GM12878 (cell line): ENCODE data around the gene STBD1. TPM values are rescaled to one million over a fixed set of nuclear protein-coding genes. Genes with fewer than 3 reads are reported as not detected.
A peak's percentile ranks its signal among the peaks of the same experiment; 100 is the strongest.

Experiments used
- ATAC-seq: fragments of 200-7000 bp; cut with Tn5 transposase; 3 replicates; pipeline ENCODE4 v1.9.1; 2020; ENCODE audit warnings: mild to moderate bottlenecking, moderate library complexity
- BruUV-seq: library from RNA; stranded (reverse); fragments of 400-500 nt; replicated peaks from 2 replicates; lab custom pipeline; 2021; lab: Mats Ljungman, UMichigan
- CTCF ChIA-PET: fragments of 300-600 bp; sonication (Branson Sonifier 250); formaldehyde crosslinking; extraction: SDS; loops from one replicate; lab custom pipeline; 2021; ENCODE audit warnings: inconsistent platforms; lab: Yijun Ruan, JAX
- POLR2A ChIA-PET: fragments of 350-600 bp; formaldehyde crosslinking; extraction: SDS; loops from one replicate; lab custom pipeline; 2021; ENCODE audit warnings: inconsistent platforms; lab: Charles Lee
- RAD21 ChIA-PET: fragments of 300-600 bp; sonication (Branson Sonifier 250); formaldehyde crosslinking; loops from one replicate; lab custom pipeline; 2023; ENCODE audit warnings: antibody characterized with exemption; ENCODE audit not compliant: unreplicated experiment; lab: Charles Lee
- SMC1A ChIA-PET: fragments of 300-600 bp; sonication (Branson Sonifier 250); formaldehyde crosslinking; loops from one replicate; lab custom pipeline; 2023; ENCODE audit not compliant: unreplicated experiment, uncharacterized antibody; lab: Charles Lee
- DNase-seq: peaks from one replicate; pipeline ENCODE4 v3.0.0-alpha.2; 2011; ENCODE audit warnings: low read depth, low spot score
- FAIRE-seq: peaks from 3 replicates; lab custom pipeline; 2011; peaks lifted over from hg19 to GRCh38; lab: Jason Lieb, UNC
- H2AFZ ChIP-seq: 2 replicates; pipeline ENCODE4 v1.6.0; 2011; ENCODE audit warnings: low read depth, low read length, control low read depth; ENCODE audit not compliant: control insufficient read depth
- H3K27ac ChIP-seq: 2 replicates; pipeline ENCODE4 v1.5.1; 2011; ENCODE audit warnings: control low read depth; ENCODE audit not compliant: control insufficient read depth, insufficient read depth
- H3K27me3 ChIP-seq, 2 experiments: replicated peaks in 1 of 2; 2 replicates each; pipeline versions ENCODE4 v1.6.0 to v1.6.1; 2011; ENCODE audit warnings: low read length in 1 of 2; ENCODE audit not compliant: control insufficient read depth in 2 of 2, insufficient read depth in 2 of 2
- H3K36me3 ChIP-seq, 2 experiments: 2 replicates each; pipeline ENCODE4 v1.5.1; 2011; ENCODE audit warnings: low read length in 1 of 2; ENCODE audit not compliant: control insufficient read depth in 2 of 2, insufficient read depth in 2 of 2
- H3K4me1 ChIP-seq: 2 replicates; pipeline ENCODE4 v1.6.1; 2011; ENCODE audit warnings: mild to moderate bottlenecking, low read length, moderate library complexity, mixed read lengths; ENCODE audit not compliant: control insufficient read depth, insufficient read depth
- H3K4me2 ChIP-seq: 2 replicates; pipeline ENCODE4 v1.6.0; 2011; ENCODE audit warnings: control low read depth; ENCODE audit not compliant: control insufficient read depth, insufficient read depth
- H3K4me3 ChIP-seq: fragments of 200-600 bp; sonication (generic); 2 replicates; pipeline ENCODE4 v1.5.1; 2016
- H3K79me2 ChIP-seq: 2 replicates; pipeline ENCODE4 v1.6.0; 2011; ENCODE audit warnings: low read length; ENCODE audit not compliant: control insufficient read depth, insufficient read depth
- H3K9ac ChIP-seq: 2 replicates; pipeline ENCODE4 v1.8.0; 2011; ENCODE audit warnings: low read length, control low read depth, mixed read lengths; ENCODE audit not compliant: control insufficient read depth, insufficient read depth
- H3K9me3 ChIP-seq: replicated peaks from 3 replicates; pipeline ENCODE4 v1.5.1; 2011; ENCODE audit warnings: mild to moderate bottlenecking, low read length; ENCODE audit not compliant: control insufficient read depth, insufficient read depth
- H4K20me1 ChIP-seq: 2 replicates; pipeline ENCODE4 v1.6.0; 2011; ENCODE audit not compliant: control insufficient read depth, insufficient read depth
- BACH1 ChIP-seq: fragments of 450-650 bp; IDR thresholded peaks from 2 replicates; pipeline ENCODE4 v1.6.1; 2017; ENCODE audit warnings: mild to moderate bottlenecking, borderline replicate concordance
- DPF2 ChIP-seq: fragments of 450-650 bp; IDR thresholded peaks from 2 replicates; pipeline ENCODE4 v1.6.1; 2017; ENCODE audit warnings: mild to moderate bottlenecking
- E2F4 ChIP-seq: IDR thresholded peaks from 2 replicates; pipeline ENCODE4 v1.6.1; 2012; ENCODE audit warnings: low read depth, low read length, improper control_type of control experiment
- NFIC ChIP-seq: IDR thresholded peaks from 2 replicates; pipeline ENCODE4 v1.6.1; 2012; ENCODE audit warnings: low read depth, mild to moderate bottlenecking, inconsistent platforms, low read length, moderate library complexity
- RUNX3 ChIP-seq: IDR thresholded peaks from 2 replicates; pipeline ENCODE4 v1.6.1; 2012; ENCODE audit warnings: low read length, inconsistent platforms
- SPI1 ChIP-seq: IDR thresholded peaks from 2 replicates; pipeline ENCODE4 v1.6.1; 2011; ENCODE audit warnings: low read depth, mild to moderate bottlenecking, low read length, moderate library complexity, borderline replicate concordance; ENCODE audit not compliant: insufficient read depth
- WGBS: methylation state at CpG from one replicate; pipeline ENCODE4 v1.1.6; 2016; ENCODE audit warnings: low lambda C conversion rate; ENCODE audit not compliant: insufficient replicate concordance, insufficient coverage; ENCODE audit errors: missing lambda C conversion rate; 5-methylcytosine and 5-hydroxymethylcytosine counted together
- in situ Hi-C: fragments of 300-500 bp; cut with MboI; formaldehyde crosslinking; loops from 9 replicates; pipeline ENCODE4 v1.14.3; 2018; ENCODE audit warnings: mixed read lengths
- intact Hi-C: fragments of 100-400 bp; cut with micrococcal nuclease; formaldehyde crosslinking; loops from one replicate; pipeline ENCODE4 v1.14.2; 2022; ENCODE audit not compliant: unreplicated experiment
- polyA plus RNA-seq, 11 experiments: library from polyadenylated mRNA; depleted of rRNA in 4 of 11; unstranded in 6 of 11; stranded (reverse) in 5 of 11; fragments of >200 nt; fragmentation: Nextera tagmentation in 4 of 11; fragmentation: Illumina TruSeq in 1 of 11; extraction: Ambion mirVana in 4 of 11; extraction: Trizol in 1 of 11; gene quantifications; 1 replicate in 1 of 11; 2 replicates in 10 of 11; pipeline versions ENCODE4 v1.2.1 to v1.2.3, GENCODE V29; 2011 to 2016; ENCODE audit warnings: inconsistent platforms in 2 of 11, missing spikeins in 2 of 11, low read depth in 1 of 11
- total RNA-seq, 4 experiments: library from RNA; depleted of rRNA in 3 of 4; stranded (reverse); fragments of >200 nt in 3 of 4; fragmentation: Illumina TruSeq in 1 of 4; extraction: Trizol in 1 of 4; gene quantifications; 2 replicates each; pipeline versions ENCODE4 v1.2.1 to v1.2.3, GENCODE V29; 2013 to 2021

The STBD1 gene
- total and polyA plus RNA-seq, 10 of the 15 experiments (the other 5 are each of a cell fraction or from before 2014, with no cell fraction given): 0.04 to 0.10 (median 0.05) TPM; not detected in 7

DNA sequence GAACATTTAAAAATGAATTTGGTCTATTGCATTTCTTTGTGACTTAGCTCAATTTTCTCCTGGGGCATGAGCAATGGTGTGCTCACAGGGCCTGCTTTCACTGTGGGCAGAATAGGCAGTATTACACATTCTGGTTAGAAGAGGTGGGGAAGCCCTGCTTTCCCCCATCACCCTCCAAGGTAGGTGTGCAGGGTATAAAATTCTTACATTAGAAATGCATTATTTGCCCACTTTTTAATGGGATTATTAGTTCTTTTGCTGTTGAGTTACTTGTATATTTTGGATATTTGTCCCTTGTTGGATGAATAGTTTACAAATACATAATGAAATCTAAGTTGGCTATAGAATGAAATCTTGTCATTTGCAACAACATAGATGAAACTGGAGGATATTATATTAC, 8.3 kb upstream of the STBD1 start (continued):
- TF ChIP-seq E2F4: no peak
- TF ChIP-seq NFIC: no peak
- TF ChIP-seq RUNX3: no peak
- TF ChIP-seq DPF2: no peak

DNA sequence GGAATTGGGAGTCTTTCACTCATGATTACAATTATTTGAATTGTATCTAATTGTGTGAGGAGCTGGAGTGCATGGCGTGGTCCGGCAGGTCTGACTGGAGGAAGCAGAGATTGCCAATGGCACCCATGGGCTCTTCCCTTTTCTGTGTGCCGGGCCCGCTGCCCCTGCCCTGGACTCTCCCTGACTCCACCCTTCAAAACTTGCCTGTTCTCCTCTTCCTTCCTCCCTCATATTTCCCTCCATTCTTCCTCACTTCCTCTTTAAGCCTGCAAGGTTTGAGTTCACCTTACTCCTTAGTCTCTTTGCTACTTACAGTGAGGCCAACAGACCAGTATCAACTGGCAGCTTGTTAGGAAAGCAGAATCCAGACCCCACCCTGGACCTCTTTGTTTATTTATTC, 6.5 kb upstream of the STBD1 start:
- RAD21 ChIA-PET: no interaction called here
- WGBS: 75% methylated on average over 4 of the region's 4 CpGs
- TF ChIP-seq SPI1: peak; percentile 33; the same call in 1 of the 2 replicates
- TF ChIP-seq BACH1: no peak

More for the DNA sequence above, 6.5 kb upstream of the STBD1 start:
- Histone ChIP-seq H2AFZ (no peak overlapping the region), H3K9ac (no peak overlapping the region), H3K4me3 (no peak overlapping the region), H3K27me3 (peaks cover 0 to under 1% of the 10 kb centered on the region in 2 experiments; a peak in 2 of 4 replicates), H4K20me1 (no peaks in the 10 kb centered on the region), H3K9me3 (peaks cover 19% of the 10 kb centered on the region), H3K79me2 (no peaks in the 10 kb centered on the region), H3K4me2 (no peak overlapping the region), H3K4me1 (peaks cover 19% of the 10 kb centered on the region), H3K27ac (no peak overlapping the region), H3K36me3 (no peaks in the 10 kb centered on the region)
- intact Hi-C loops: no loop called here
- ChIA-PET POLR2A (no interaction called here), SMC1A (no interaction called here), CTCF (no interaction called here)
- no peak for ATAC-seq
- no peak for DNase-seq
- no peak for FAIRE-seq
- no TSS peak for BruUV-seq
- in situ Hi-C loops: no loop called here
